Cardiac muscle cell (in vitro differentiated cells and primary cell): Measurements from ENCODE around the gene PPP2R5D. TPM values are rescaled to one million over a fixed set of nuclear protein-coding genes. Genes with fewer than 3 reads are reported as not detected.

Source experiments
- DNase-seq, 2 donors: peaks; one replicate each; pipeline versions ENCODE4 v3.0.0 to v3.0.0-alpha.2; 2010 to 2017; ENCODE audit warnings: low read depth in 1 of 2, low spot score in 1 of 2
- H3K27ac ChIP-seq: fragments of 200-600 bp; sonication (generic); 2 replicates; pipeline ENCODE4 v1.5.1; 2016
- H3K27me3 ChIP-seq: fragments of 200-600 bp; sonication (generic); 2 replicates; pipeline ENCODE4 v1.6.0; 2016; ENCODE audit warnings: control low read depth
- H3K36me3 ChIP-seq: fragments of 200-600 bp; sonication (generic); 2 replicates; pipeline ENCODE4 v1.5.1; 2016; ENCODE audit warnings: control low read depth
- H3K4me1 ChIP-seq: fragments of 200-600 bp; sonication (generic); 2 replicates; pipeline ENCODE4 v1.8.1; 2017; ENCODE audit warnings: low read depth, mild to moderate bottlenecking, mixed run types
- H3K4me3 ChIP-seq: fragments of 200-600 bp; sonication (generic); 2 replicates; pipeline ENCODE4 v1.5.1; 2016; ENCODE audit warnings: mild to moderate bottlenecking
- H3K9me3 ChIP-seq: fragments of 200-600 bp; sonication (generic); 2 replicates; pipeline ENCODE4 v1.5.1; 2017; ENCODE audit warnings: low read depth, mild to moderate bottlenecking, control low read depth
- polyA plus RNA-seq: library from polyadenylated mRNA; unstranded; fragments of >200 nt; fragmentation: Nextera tagmentation; extraction: Ambion mirVana; gene quantifications from 2 replicates; pipeline ENCODE4 v1.2.1, GENCODE V29; 2016
- total RNA-seq: library from RNA; depleted of rRNA; stranded (reverse); fragments of >200 nt; gene quantifications from 2 replicates; pipeline ENCODE4 v1.2.3, GENCODE V29; 2016
- TF ChIP-seq, protein P1 (sequence below): IDR thresholded peaks from 2 replicates; pipeline ENCODE4 v1.5.1; 2012; ENCODE audit warnings: low read depth, mild to moderate bottlenecking, low read length

The PPP2R5D gene
- total and polyA plus RNA-seq, 2 experiments from 2014 or later: 48.8 to 70.0 TPM

- H3K27ac ChIP-seq: no peak overlapping the region
- DNase-seq: no peak
- H3K4me1 ChIP-seq: peaks cover 4% of the 10 kb centered on the region
- H3K9me3 ChIP-seq: no peaks in the 10 kb centered on the region
- peaks cover 4% of the 10 kb centered on the region for H3K36me3 ChIP-seq
- H3K27me3 ChIP-seq: no peaks in the 10 kb centered on the region
- no peak overlapping the region for H3K4me3 ChIP-seq
- TF ChIP-seq, protein P1, sequence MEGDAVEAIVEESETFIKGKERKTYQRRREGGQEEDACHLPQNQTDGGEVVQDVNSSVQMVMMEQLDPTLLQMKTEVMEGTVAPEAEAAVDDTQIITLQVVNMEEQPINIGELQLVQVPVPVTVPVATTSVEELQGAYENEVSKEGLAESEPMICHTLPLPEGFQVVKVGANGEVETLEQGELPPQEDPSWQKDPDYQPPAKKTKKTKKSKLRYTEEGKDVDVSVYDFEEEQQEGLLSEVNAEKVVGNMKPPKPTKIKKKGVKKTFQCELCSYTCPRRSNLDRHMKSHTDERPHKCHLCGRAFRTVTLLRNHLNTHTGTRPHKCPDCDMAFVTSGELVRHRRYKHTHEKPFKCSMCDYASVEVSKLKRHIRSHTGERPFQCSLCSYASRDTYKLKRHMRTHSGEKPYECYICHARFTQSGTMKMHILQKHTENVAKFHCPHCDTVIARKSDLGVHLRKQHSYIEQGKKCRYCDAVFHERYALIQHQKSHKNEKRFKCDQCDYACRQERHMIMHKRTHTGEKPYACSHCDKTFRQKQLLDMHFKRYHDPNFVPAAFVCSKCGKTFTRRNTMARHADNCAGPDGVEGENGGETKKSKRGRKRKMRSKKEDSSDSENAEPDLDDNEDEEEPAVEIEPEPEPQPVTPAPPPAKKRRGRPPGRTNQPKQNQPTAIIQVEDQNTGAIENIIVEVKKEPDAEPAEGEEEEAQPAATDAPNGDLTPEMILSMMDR: no peak
These were observed 17.1 kb upstream of the PPP2R5D start for GRCh38 chr6:42967228-42967627.

DNA sequence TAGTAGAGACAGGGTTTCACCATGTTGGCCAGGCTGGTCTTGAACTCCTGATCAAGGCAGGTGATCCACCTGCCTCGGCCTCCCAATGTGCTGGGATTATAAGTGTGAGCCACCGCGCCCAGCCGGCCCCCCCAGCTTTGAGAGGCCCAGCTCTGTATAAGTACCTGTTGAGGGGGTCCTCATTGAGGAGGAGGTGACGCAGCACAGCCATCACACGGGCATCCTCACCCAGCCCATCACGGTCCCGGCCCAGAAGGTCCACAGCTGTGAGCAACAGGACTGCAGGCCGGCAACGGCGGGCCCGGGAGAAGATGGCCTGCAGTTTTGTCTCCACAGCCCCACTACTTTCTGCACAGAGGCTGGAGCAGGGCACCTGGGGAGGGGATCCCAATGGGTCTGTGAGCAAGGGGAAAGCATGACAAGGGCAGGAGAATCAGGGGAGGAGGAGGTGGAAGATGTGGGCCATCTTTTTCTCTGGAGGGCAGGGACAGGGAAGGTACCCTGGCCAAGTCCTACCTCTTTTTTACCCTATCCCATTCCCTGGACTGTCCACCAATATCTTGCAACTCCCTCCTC lies 16.2 kb upstream of the PPP2R5D start:
- no peak overlapping the region for H3K4me3 ChIP-seq
- DNase-seq: no peak
- peaks cover 4% of the 10 kb centered on the region for H3K36me3 ChIP-seq
- no peaks in the 10 kb centered on the region for H3K27me3 ChIP-seq
- no peak overlapping the region for H3K27ac ChIP-seq
- no peaks in the 10 kb centered on the region for H3K9me3 ChIP-seq
- TF ChIP-seq, protein P1: no peak
- peaks cover 4% of the 10 kb centered on the region for H3K4me1 ChIP-seq

- Histone ChIP-seq H3K4me1 (peaks cover 4% of the 10 kb centered on the region), H3K27me3 (no peaks in the 10 kb centered on the region), H3K9me3 (no peaks in the 10 kb centered on the region), H3K36me3 (peaks cover 4% of the 10 kb centered on the region), H3K27ac (no peak overlapping the region), H3K4me3 (no peak overlapping the region)
- DNase-seq: no peak
- TF ChIP-seq, protein P1: no peak
These were observed 15.6 kb upstream of the PPP2R5D start for GRCh38 chr6:42968783-42969182.

- Histone ChIP-seq H3K9me3 (no peaks in the 10 kb centered on the region), H3K36me3 (peaks cover 4% of the 10 kb centered on the region), H3K4me3 (no peak overlapping the region)
These were observed 14.9 kb upstream of the PPP2R5D start for GRCh38 chr6:42969431-42969830.

GRCh38 chr6:42969934-42970333 lies 14.4 kb upstream of the PPP2R5D start:
- H3K4me1 ChIP-seq: no peaks in the 10 kb centered on the region
- TF ChIP-seq, protein P1: no peak
- H3K4me3 ChIP-seq: no peak overlapping the region
- peaks cover 4% of the 10 kb centered on the region for H3K36me3 ChIP-seq
- DNase-seq: no peak
- H3K27ac ChIP-seq: no peak overlapping the region
- no peaks in the 10 kb centered on the region for H3K27me3 ChIP-seq
- no peaks in the 10 kb centered on the region for H3K9me3 ChIP-seq

More at GRCh38 chr6:42969431-42969830, 14.9 kb upstream of the PPP2R5D start:
- no peaks in the 10 kb centered on the region for H3K4me1 ChIP-seq
- H3K27ac ChIP-seq: no peak overlapping the region
- TF ChIP-seq, protein P1: no peak
- no peak for DNase-seq
- no peaks in the 10 kb centered on the region for H3K27me3 ChIP-seq
